ENCODE data around the gene SOD2. TPM values are rescaled to one million over a fixed set of nuclear protein-coding genes. Genes with fewer than 3 reads are reported as not detected.
A peak's percentile ranks its signal among the peaks of the same experiment; 100 is the strongest.
"Not testable (repeated sequence)": the region's sequence is repeated elsewhere in the genome, so short reads cannot be mapped to it uniquely, and the experiment has no call there.

The SOD2 gene
- total RNA-seq = 10 to 100 TPM; 62.9 to 64.0 TPM

DNA sequence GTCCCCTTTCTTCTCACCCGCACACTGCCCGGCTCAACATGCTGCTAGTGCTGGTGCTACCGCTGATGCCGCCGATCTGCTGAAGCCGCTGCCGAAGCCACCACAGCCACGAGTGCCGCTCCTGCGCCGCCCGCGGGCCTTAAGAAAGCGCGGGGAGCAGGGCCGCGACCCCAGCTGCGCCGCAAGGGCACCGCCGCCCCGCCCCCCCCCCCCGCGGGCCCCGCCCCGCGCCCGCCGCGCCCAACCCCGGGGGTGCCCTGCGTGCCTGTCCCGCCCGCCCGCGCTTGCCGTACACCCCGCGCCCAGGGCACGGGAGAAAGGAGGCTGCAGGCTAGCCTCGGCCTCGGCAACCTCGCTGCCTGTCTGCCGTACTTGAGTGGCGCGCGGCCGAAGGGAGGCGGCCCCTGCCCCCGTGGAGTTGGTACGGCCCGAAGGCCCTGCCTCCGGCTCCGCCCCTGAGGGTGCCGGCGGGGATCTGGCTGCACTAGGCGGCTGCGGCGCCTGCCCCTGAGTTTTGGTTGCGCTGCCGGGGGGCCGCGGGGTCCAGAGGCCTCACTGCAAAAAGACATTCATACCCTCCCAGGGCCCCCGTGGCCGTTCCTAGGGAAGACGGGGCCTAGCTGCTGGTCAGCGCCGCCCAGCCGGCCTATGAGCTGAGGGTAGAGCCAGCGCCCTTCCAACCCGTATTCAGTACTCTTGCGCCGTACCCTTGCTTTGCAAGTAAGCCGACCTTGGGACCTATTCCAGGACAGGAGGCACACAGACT, at the start of gene SOD2:
TSS of gene SOD2 (minus strand) at position 114 of the 766 bp plus-strand sequence. CDS start at position 40, 74 bp downstream.
- peaks cover 22% of the 10 kb centered on the region for H3K36me3 Mint-ChIP-seq (ENCODE audit: low read depth)
- CTCF ChIA-PET = interaction anchor here (1.0 to 3.9 kb wide), 4 partner anchors 11 to 140 kb away, joined by 3 to 27 read pairs (median 4); no protein-coding TSS in a partner anchor

GRCh38 chr6:159742165-159742564, 49.1 kb upstream of the SOD2 start:
- ChIA-PET CTCF (no interaction called here), POLR2A (no interaction called here)
- H3K27ac Mint-ChIP-seq = no peak overlapping the region

More for the DNA sequence above, at the start of gene SOD2:
- H3K27ac Mint-ChIP-seq = peak within 1 kb of the TSS; percentile 96
- H3K27me3 Mint-ChIP-seq = no peaks in the 10 kb centered on the region
- POLR2A ChIA-PET = interaction anchor here (1.3 kb wide), 1 partner anchor 96 kb away, joined by 3 read pairs; the partner anchor contains the start of gene TCP1
- peaks cover 57% of the 10 kb centered on the region for H3K4me1 Mint-ChIP-seq
- H3K9me3 Mint-ChIP-seq = no peaks in the 10 kb centered on the region
- DNase-seq = peak; percentile 85
- peak within 1 kb of the TSS; percentile 91 for H3K4me3 Mint-ChIP-seq

DNA sequence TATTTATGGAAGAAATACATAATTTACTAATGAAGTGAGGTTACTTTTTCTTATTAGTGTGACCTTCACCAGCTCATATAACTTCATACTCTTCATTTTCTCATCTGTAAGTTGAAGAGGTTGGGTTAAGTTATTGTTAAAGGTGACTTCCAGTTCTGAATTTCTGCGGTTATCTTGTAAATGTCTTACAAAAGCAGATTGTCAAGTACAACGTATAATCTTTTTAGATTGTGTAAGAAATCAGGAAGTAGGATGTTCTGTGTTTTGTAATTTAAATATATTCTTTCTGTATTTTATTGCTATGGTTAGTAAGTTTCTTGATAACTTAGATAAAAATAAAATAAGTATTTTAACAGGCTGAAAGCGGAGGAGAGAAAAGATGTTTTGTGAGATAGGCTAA, 46.3 kb upstream of the SOD2 start:
- Mint-ChIP-seq H3K36me3 (ENCODE audit: low read depth) (peaks cover 30% of the 10 kb centered on the region), H3K4me1 (peaks cover 21% of the 10 kb centered on the region), H3K4me3 (no peak overlapping the region), H3K9me3 (no peaks in the 10 kb centered on the region), H3K27ac (no peak overlapping the region), H3K27me3 (no peaks in the 10 kb centered on the region)
- DNase-seq = no peak
- ChIA-PET POLR2A (no interaction called here), CTCF (no interaction called here)

More at GRCh38 chr6:159742165-159742564, 49.1 kb upstream of the SOD2 start:
- H3K4me1 Mint-ChIP-seq = peaks cover 20% of the 10 kb centered on the region
- no peaks in the 10 kb centered on the region for H3K27me3 Mint-ChIP-seq
- no peak for DNase-seq
- H3K9me3 Mint-ChIP-seq = no peaks in the 10 kb centered on the region
- H3K36me3 Mint-ChIP-seq (ENCODE audit: low read depth) = peaks cover 45% of the 10 kb centered on the region
- H3K4me3 Mint-ChIP-seq = no peak overlapping the region

DNA sequence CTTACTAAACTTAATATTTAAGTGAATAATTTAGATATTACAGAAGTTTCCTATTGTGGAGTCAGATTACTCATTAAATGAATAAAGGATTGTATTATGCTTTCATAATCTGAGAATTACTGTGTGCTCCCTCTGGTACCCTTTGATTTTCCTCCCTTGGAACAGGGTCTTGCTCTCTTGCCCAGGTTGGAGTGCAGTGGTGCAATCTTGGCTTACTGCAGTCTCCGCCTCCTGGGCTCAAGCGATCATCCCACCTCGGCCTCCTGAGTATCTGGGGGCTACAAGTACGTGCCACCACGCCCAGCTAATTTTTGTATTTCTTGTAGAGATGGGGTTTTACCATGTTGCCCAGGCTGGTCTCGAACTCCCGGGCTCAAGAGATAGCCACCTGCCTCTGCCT, 43.9 kb upstream of the SOD2 start:
- no peak overlapping the region for H3K4me3 Mint-ChIP-seq
- H3K4me1 Mint-ChIP-seq = peaks cover 31% of the 10 kb centered on the region
- H3K27ac Mint-ChIP-seq = no peak overlapping the region
- no peaks in the 10 kb centered on the region for H3K27me3 Mint-ChIP-seq
- ChIA-PET CTCF (interaction anchor here (1.5 kb wide), 1 partner anchor 17 kb away, joined by 3 read pairs; no protein-coding TSS in a partner anchor), POLR2A (no interaction called here)
- no peak for DNase-seq
- peaks cover 19% of the 10 kb centered on the region for H3K36me3 Mint-ChIP-seq (ENCODE audit: low read depth)
- H3K9me3 Mint-ChIP-seq = no peaks in the 10 kb centered on the region

- H3K4me3 Mint-ChIP-seq, H3K27ac Mint-ChIP-seq, CTCF ChIA-PET, H3K9me3 Mint-ChIP-seq, H3K27me3 Mint-ChIP-seq, POLR2A ChIA-PET, DNase-seq: not testable (repeated sequence)
- Mint-ChIP-seq H3K36me3 (ENCODE audit: low read depth) (peaks cover 26% of the 10 kb centered on the region), H3K4me1 (peaks cover 50% of the 10 kb centered on the region)
These were observed 40.4 kb upstream of the SOD2 start for GRCh38 chr6:159733395-159733794.

GRCh38 chr6:159732550-159732949, 39.5 kb upstream of the SOD2 start:
- POLR2A ChIA-PET = not testable (repeated sequence)

DNA sequence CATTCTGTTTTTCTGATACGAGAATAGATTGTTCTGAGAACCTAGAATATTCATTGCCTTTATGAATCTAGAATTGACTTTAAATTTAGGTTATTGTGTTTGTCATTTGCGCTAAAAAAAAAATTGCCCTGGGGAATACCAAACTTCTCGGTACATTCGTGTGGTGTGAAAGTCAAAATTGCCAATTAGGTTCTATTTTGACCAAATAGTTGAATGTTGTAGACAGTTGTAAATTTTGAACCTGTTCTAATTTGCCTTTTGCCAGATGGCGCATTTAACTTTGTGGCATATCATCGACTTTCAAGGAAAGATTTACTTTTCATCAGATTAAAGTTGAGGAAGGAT, 37.3 kb upstream of the SOD2 start:
- H3K9me3 Mint-ChIP-seq = no peaks in the 10 kb centered on the region
- H3K27ac Mint-ChIP-seq = no peak overlapping the region
- H3K27me3 Mint-ChIP-seq = no peaks in the 10 kb centered on the region
- H3K4me3 Mint-ChIP-seq = peak overlapping the region; percentile 30
- POLR2A ChIA-PET = no interaction called here
- H3K4me1 Mint-ChIP-seq = peaks cover 49% of the 10 kb centered on the region
- peaks cover 32% of the 10 kb centered on the region for H3K36me3 Mint-ChIP-seq (ENCODE audit: low read depth)
- CTCF ChIA-PET = interaction anchor here (1.3 to 1.4 kb wide), 2 partner anchors 16 to 58 kb away, joined by 4 read pairs; no protein-coding TSS in a partner anchor
- no peak for DNase-seq

More at GRCh38 chr6:159732550-159732949, 39.5 kb upstream of the SOD2 start:
- not testable (repeated sequence) for H3K4me3 Mint-ChIP-seq, H3K27me3 Mint-ChIP-seq, DNase-seq, H3K27ac Mint-ChIP-seq, H3K9me3 Mint-ChIP-seq
- CTCF ChIA-PET = interaction anchor here (0.5 to 1.3 kb wide), 4 partner anchors 10 to 762 kb away, joined by 3 to 4 read pairs (median 3); no protein-coding TSS in a partner anchor
- H3K4me1 Mint-ChIP-seq = peaks cover 43% of the 10 kb centered on the region
- peaks cover 31% of the 10 kb centered on the region for H3K36me3 Mint-ChIP-seq (ENCODE audit: low read depth)

DNA sequence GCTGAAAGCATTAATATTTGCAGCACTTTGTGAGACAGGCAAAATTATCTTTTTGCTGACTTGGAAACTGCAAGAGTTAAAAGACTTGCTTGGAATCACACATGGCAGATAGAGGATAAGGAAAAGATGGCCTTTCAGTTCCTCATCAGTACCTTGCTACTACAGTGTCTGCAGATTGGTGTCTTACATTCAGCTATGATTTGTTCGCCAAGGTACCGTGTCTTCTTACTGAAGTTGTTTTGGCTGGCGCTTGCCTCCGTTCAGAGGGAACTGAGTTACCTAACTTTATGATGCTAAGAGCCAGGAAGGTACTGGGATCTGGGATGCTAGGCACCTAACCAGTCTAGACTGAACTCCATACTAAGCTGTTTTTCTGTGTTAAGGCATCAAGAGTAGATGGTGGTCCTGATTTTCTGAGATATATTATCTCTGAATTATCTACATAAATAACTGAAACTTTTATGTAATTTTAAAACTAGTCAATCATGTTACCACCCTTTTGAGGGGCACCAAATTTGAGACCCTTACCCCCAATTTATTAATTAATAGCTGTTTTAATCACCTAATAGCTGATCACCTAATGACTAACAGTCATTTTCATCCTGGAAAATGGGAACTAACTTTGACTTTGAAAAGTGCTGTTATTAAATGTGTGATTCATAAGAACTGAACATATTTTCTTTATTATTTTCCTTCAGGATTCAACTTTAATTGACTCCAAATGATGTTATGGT, 36.7 kb upstream of the SOD2 start:
- ChIA-PET POLR2A (no interaction called here), CTCF (interaction anchor here (1.4 to 1.9 kb wide), 2 partner anchors 59 to 60 kb away, joined by 4 to 5 read pairs; partner anchors contain the start of genes MRPL18 and TCP1)
- peaks cover 53% of the 10 kb centered on the region for H3K4me1 Mint-ChIP-seq
- peaks cover 32% of the 10 kb centered on the region for H3K36me3 Mint-ChIP-seq (ENCODE audit: low read depth)
- H3K9me3 Mint-ChIP-seq = no peaks in the 10 kb centered on the region
- DNase-seq = no peak
- H3K4me3 Mint-ChIP-seq = peak overlapping the region; percentile 90
- H3K27me3 Mint-ChIP-seq = no peaks in the 10 kb centered on the region
- peak overlapping the region; percentile 93 for H3K27ac Mint-ChIP-seq

GRCh38 chr6:159728531-159728964, 35.5 kb upstream of the SOD2 start:
- POLR2A ChIA-PET = no interaction called here
- Mint-ChIP-seq H3K27ac (peak overlapping the region; percentile 93), H3K27me3 (no peaks in the 10 kb centered on the region), H3K4me3 (peak overlapping the region; percentile 90), H3K36me3 (ENCODE audit: low read depth) (peaks cover 37% of the 10 kb centered on the region), H3K9me3 (no peaks in the 10 kb centered on the region), H3K4me1 (peaks cover 56% of the 10 kb centered on the region)
- CTCF ChIA-PET = interaction anchor here (0.7 to 1.9 kb wide), 3 partner anchors 15 to 61 kb away, joined by 3 to 5 read pairs (median 3); partner anchors contain the start of genes MRPL18 and TCP1
- DNase-seq = peak; percentile 16

- H3K27me3 Mint-ChIP-seq = no peaks in the 10 kb centered on the region
- peak overlapping the region; percentile 90 for H3K4me3 Mint-ChIP-seq
- H3K9me3 Mint-ChIP-seq = peaks cover 5% of the 10 kb centered on the region
- ChIA-PET POLR2A (no interaction called here), CTCF (interaction anchor here (0.7 to 1.9 kb wide), 2 partner anchors 38 to 62 kb away, joined by 3 to 5 read pairs; partner anchors contain the start of genes MRPL18 and TCP1)
- H3K27ac Mint-ChIP-seq = peak overlapping the region; percentile 93
- H3K36me3 Mint-ChIP-seq (ENCODE audit: low read depth) = peaks cover 43% of the 10 kb centered on the region
- peak; percentile 59 for DNase-seq
- peaks cover 59% of the 10 kb centered on the region for H3K4me1 Mint-ChIP-seq
These were observed 34.8 kb upstream of the SOD2 start for GRCh38 chr6:159727717-159728445.

DNA sequence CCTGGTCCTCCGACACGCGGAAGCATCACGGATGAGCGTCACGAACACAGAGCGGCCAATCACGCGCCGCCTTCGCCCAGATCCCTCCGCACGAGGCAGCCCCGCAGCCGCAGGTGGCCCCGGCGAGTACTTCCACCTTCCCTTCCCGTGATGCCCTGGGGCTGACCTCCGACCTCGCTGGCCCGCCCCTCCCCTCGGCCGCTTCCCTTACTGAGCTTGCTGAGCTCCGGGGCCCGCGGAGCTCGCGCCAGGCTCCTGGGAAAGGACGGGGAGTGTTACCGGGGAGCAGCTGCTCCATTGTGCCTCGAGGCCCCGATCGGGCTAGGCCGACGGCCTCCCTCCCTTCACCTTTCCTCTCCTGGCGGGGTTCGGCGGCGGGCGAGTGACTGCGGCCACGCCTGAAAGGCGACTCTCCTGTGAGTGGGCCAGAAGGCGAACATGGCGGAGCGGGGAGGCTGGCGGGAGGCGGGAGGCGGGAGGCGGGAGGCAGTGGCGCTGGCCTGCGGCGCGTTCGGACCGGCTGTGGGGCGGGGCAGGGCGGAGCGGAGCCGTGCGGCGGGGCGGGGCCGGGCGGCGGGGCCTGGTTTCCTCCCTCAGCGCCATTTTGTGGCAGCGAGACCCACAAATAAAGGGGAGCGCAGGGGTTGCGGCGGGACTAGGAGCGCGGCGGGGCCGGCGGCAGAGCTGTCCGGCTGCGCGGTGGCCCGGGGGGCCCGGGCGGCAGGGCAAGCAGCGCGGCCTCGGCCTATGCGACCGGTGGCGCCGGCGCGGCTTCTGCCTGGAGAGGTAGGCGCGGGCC, 34.1 kb upstream of the SOD2 start, which contains the start of gene WTAP:
TSS of gene WTAP (plus strand) at position 589 of the 799 bp plus-strand sequence. CDS start 8,760 bp downstream, outside the sequence.
- ChIA-PET POLR2A (interaction anchor here (0.8 to 1.0 kb wide), 2 partner anchors 63 to 342 kb away, joined by 4 to 5 read pairs; partner anchors contain the start of genes MRPL18 and TCP1), CTCF (interaction anchor here (0.6 to 1.9 kb wide), 6 partner anchors 9 to 287 kb away, joined by 3 to 5 read pairs (median 4); partner anchors contain the start of genes MRPL18 and TCP1)
- H3K4me3 Mint-ChIP-seq = peak within 1 kb of the TSS; percentile 95
- no peaks in the 10 kb centered on the region for H3K27me3 Mint-ChIP-seq
- peaks cover 58% of the 10 kb centered on the region for H3K4me1 Mint-ChIP-seq
- peak within 1 kb of the TSS; percentile 97 for H3K27ac Mint-ChIP-seq
- H3K9me3 Mint-ChIP-seq = peaks cover 10% of the 10 kb centered on the region
- peaks cover 49% of the 10 kb centered on the region for H3K36me3 Mint-ChIP-seq (ENCODE audit: low read depth)
- DNase-seq = peak; percentile 97
